Activated CD8-positive, alpha-beta T cell treated with anti-CD3 and anti-CD28 coated beads, Interleukin-2, amount 10 ng/mL, durations not matched to agents 7 days and 5 days (primary cell): ENCODE results near the gene APOC3. TPM values are rescaled to one million over a fixed set of nuclear protein-coding genes. Genes with fewer than 3 reads are reported as not detected.
"Not testable (repeated sequence)": the region's sequence is repeated elsewhere in the genome, so short reads cannot be mapped to it uniquely, and the experiment has no call there.

ENCODE experiments used
- ATAC-seq: fragments of 150-1000 bp; cut with Tn5 transposase; one replicate; pipeline ENCODE4 v1.10.0; 2021; ENCODE audit warnings: moderate library complexity
- CTCF ChIA-PET: fragments of 350-600 bp; sonication (Branson Sonifier 250); formaldehyde crosslinking; loops from one replicate; lab custom pipeline; 2021; ENCODE audit warnings: antibody characterized with exemption; lab: Charles Lee
- POLR2A ChIA-PET: fragments of 350-600 bp; sonication (Branson Sonifier 250); formaldehyde crosslinking; loops from one replicate; lab custom pipeline; 2021; ENCODE audit warnings: antibody characterized with exemption; lab: Charles Lee
- DNase-seq: peaks from one replicate; pipeline ENCODE4 v3.0.0-alpha.2; 2020
- H3K27ac Mint-ChIP-seq: one replicate; pipeline ENCODE4 v1.8.0; 2021; ENCODE audit warnings: mild to moderate bottlenecking, mixed read lengths
- H3K27me3 Mint-ChIP-seq: one replicate; pipeline ENCODE4 v1.8.0; 2021; ENCODE audit warnings: low read depth, mixed read lengths
- H3K36me3 Mint-ChIP-seq: one replicate; pipeline ENCODE4 v1.8.0; 2021; ENCODE audit warnings: low read depth, mixed read lengths
- H3K4me1 Mint-ChIP-seq: one replicate; pipeline ENCODE4 v1.8.0; 2021; ENCODE audit warnings: low read depth, mixed read lengths
- H3K4me3 Mint-ChIP-seq: one replicate; pipeline ENCODE4 v1.8.0; 2021; ENCODE audit warnings: mild to moderate bottlenecking, mixed read lengths
- H3K9me3 Mint-ChIP-seq: one replicate; pipeline ENCODE4 v1.8.0; 2022; ENCODE audit warnings: mixed read lengths; ENCODE audit not compliant: insufficient read depth
- total RNA-seq, 2 experiments: library from RNA; stranded (reverse); gene quantifications; one replicate each; pipeline ENCODE4 v1.2.3, GENCODE V29; 2021

APOC3 gene
- total RNA-seq, 2 experiments from 2014 or later = not detected

- Mint-ChIP-seq H3K27me3 (no peaks in the 10 kb centered on the region), H3K4me3 (no peak overlapping the region), H3K27ac (no peak overlapping the region), H3K36me3 (no peaks in the 10 kb centered on the region), H3K9me3 (no peaks in the 10 kb centered on the region), H3K4me1 (peaks cover 17% of the 10 kb centered on the region)
- DNase-seq (no peak), ATAC-seq (no peak)
- CTCF ChIA-PET = interaction anchor here (6.5 kb wide), 1 partner anchor 41 kb away, joined by 211 read pairs; the partner anchor contains the start of genes APOA5 and ZPR1
- POLR2A ChIA-PET = no interaction called here
Measured at GRCh38 chr11:116831790-116832349, 2.2 kb downstream of the APOC3 start.

DNA sequence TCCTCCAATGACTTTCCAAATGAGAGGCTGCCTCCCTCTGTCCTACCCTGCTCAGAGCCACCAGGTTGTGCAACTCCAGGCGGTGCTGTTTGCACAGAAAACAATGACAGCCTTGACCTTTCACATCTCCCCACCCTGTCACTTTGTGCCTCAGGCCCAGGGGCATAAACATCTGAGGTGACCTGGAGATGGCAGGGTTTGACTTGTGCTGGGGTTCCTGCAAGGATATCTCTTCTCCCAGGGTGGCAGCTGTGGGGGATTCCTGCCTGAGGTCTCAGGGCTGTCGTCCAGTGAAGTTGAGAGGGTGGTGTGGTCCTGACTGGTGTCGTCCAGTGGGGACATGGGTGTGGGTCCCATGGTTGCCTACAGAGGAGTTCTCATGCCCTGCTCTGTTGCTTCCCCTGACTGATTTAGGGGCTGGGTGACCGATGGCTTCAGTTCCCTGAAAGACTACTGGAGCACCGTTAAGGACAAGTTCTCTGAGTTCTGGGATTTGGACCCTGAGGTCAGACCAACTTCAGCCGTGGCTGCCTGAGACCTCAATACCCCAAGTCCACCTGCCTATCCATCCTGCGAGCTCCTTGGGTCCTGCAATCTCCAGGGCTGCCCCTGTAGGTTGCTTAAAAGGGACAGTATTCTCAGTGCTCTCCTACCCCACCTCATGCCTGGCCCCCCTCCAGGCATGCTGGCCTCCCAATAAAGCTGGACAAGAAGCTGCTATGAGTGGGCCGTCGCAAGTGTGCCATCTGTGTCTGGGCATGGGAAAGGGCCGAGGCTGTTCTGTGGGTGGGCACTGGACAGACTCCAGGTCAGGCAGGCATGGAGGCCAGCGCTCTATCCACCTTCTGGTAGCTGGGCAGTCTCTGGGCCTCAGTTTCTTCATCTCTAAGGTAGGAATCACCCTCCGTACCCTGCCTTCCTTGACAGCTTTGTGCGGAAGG is 2.9 kb downstream of the APOC3 start:
- ChIA-PET CTCF (interaction anchor here (1.1 to 6.5 kb wide), 2 partner anchors 41 to 273 kb away, joined by 4 to 211 read pairs; partner anchors contain the start of genes APOA5 and ZPR1), POLR2A (interaction anchor here (1.0 kb wide), 1 partner anchor 12 kb away, joined by 3 read pairs; no protein-coding TSS in a partner anchor)
- no peak overlapping the region for H3K27ac Mint-ChIP-seq
- no peaks in the 10 kb centered on the region for H3K9me3 Mint-ChIP-seq
- H3K27me3 Mint-ChIP-seq = no peaks in the 10 kb centered on the region
- no peak for DNase-seq
- no peak overlapping the region for H3K4me3 Mint-ChIP-seq
- peaks cover 17% of the 10 kb centered on the region for H3K4me1 Mint-ChIP-seq
- H3K36me3 Mint-ChIP-seq = no peaks in the 10 kb centered on the region
- no peak for ATAC-seq

DNA sequence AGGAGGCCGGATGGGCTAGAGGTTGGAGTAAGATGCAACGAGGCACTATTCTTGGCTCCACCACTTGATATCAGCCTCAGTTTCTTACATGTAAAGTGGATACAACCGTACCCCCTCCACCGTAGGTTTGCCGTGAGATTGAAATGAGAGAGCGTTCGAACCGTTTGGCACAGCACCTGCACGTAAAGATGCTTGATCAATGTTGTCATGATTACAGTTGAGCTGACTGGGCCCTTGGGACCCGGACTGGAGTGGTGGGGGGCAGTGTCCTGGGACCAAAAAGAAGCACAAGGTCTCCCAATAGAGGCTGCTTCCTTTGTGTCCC is 3.7 kb downstream of the APOC3 start:
- Mint-ChIP-seq H3K4me1 (peaks cover 17% of the 10 kb centered on the region), H3K27me3 (no peaks in the 10 kb centered on the region), H3K9me3 (no peaks in the 10 kb centered on the region), H3K4me3 (no peak overlapping the region), H3K27ac (no peak overlapping the region), H3K36me3 (no peaks in the 10 kb centered on the region)
- ATAC-seq (no peak), DNase-seq (no peak)
- ChIA-PET CTCF (interaction anchor here (1.0 to 6.5 kb wide), 5 partner anchors 18 to 273 kb away, joined by 3 to 211 read pairs (median 4); partner anchors contain the start of genes APOA5 and ZPR1), POLR2A (interaction anchor here (1.0 kb wide), 1 partner anchor 13 kb away, joined by 3 read pairs; no protein-coding TSS in a partner anchor)

DNA sequence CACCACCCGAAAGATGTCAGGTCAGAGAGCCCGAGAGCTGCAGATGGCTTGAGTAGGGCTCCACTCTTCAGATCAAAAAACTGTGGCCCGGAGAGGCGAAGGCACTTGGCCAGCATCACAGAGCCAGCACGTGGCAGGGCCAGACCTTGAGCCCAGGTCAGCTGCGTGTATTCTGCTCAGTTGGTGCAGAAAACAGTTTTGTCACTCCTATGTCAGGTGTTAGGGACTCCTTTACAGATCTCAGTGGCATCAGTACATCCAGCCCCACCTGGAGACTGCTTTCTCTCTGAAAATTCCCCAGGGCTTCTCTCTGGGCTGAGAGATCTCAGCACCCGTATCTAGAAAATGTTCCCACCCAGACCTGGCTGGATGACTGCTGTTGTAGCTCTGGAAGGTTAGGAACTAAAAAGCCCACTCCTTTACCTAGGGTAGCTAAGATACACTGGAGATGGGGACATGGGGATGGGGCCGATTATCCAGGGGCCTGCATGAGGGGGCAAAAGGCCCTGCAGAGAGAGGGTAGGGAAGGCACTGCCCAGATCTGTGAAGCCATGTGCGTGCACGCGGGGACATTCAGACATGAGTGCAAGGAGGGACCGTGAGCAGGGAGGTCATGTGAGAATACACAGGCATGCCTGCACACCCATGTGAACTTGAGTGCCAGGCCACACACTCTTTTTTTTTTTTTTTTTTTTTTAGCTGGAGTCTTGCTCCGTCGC is 4.3 kb downstream of the APOC3 start:
- Mint-ChIP-seq H3K4me1 (peaks cover 17% of the 10 kb centered on the region), H3K36me3 (no peaks in the 10 kb centered on the region), H3K4me3 (no peak overlapping the region), H3K27me3 (no peaks in the 10 kb centered on the region), H3K27ac (no peak overlapping the region), H3K9me3 (no peaks in the 10 kb centered on the region)
- POLR2A ChIA-PET = interaction anchor here (0.6 kb wide), 1 partner anchor 47 kb away, joined by 4 read pairs; no protein-coding TSS in a partner anchor
- no peak for ATAC-seq
- CTCF ChIA-PET = interaction anchor here (1.0 to 6.5 kb wide), 5 partner anchors 18 to 272 kb away, joined by 3 to 211 read pairs (median 4); partner anchors contain the start of genes APOA5 and ZPR1
- DNase-seq = no peak

DNA sequence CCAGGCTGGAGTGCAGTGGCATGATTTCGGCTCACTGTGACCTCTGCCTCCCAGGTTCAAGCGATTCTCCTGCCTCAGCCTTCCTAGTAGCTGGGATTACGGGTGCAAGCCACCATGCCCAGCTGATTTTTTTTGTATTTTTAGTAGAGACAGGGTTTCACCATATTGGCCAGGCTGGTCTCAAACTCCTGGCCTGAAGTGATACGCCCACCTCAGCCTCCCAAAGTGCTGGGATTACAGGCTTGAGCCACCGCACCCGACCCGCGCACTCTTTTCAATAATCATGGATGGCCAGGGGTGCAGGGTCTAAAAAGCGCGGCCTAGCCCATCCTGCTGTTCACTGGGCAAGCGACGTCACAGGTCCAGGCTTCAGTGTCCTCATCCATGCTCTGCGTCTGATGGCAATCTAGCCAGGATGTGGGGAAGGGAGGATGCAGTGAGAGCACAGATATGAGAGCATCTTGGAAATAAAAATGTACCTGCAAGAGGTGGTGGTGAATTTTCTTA is 4.9 kb downstream of the APOC3 start:
- H3K36me3 Mint-ChIP-seq, H3K27me3 Mint-ChIP-seq, DNase-seq, ATAC-seq, H3K9me3 Mint-ChIP-seq: not testable (repeated sequence)
- Mint-ChIP-seq H3K27ac (peak overlapping the region; percentile 41), H3K4me3 (peak overlapping the region; percentile 39), H3K4me1 (peaks cover 17% of the 10 kb centered on the region)
- CTCF ChIA-PET = interaction anchor here (1.2 to 6.5 kb wide), 10 partner anchors 21 to 493 kb away, joined by 3 to 211 read pairs (median 8); partner anchors contain the start of genes APOA5, CEP164, PCSK7 and ZPR1
- POLR2A ChIA-PET = interaction anchor here (0.6 to 3.3 kb wide), 2 partner anchors 19 to 47 kb away, joined by 4 to 57 read pairs; no protein-coding TSS in a partner anchor

GRCh38 chr11:116835042-116835772 is 5.5 kb downstream of the APOC3 start:
- H3K36me3 Mint-ChIP-seq = no peaks in the 10 kb centered on the region
- no peaks in the 10 kb centered on the region for H3K27me3 Mint-ChIP-seq
- peak overlapping the region; percentile 73 for H3K4me3 Mint-ChIP-seq
- ChIA-PET POLR2A (interaction anchor here (0.7 to 3.3 kb wide), 12 partner anchors 13 to 395 kb away, joined by 3 to 57 read pairs (median 4); partner anchors contain the start of genes APOA5, PAFAH1B2, SIK3 and ZPR1), CTCF (interaction anchor here (0.6 to 6.5 kb wide), 62 partner anchors 8 to 493 kb away, joined by 3 to 211 read pairs (median 6); partner anchors contain the start of genes APOA4, APOA5, BUD13 and CEP164)
- H3K27ac Mint-ChIP-seq = peak overlapping the region; percentile 76
- peak; percentile 6 for ATAC-seq
- peaks cover 18% of the 10 kb centered on the region for H3K4me1 Mint-ChIP-seq
- DNase-seq = no peak
- H3K9me3 Mint-ChIP-seq = no peaks in the 10 kb centered on the region

- DNase-seq = peak; percentile 91
Measured at GRCh38 chr11:116835791-116836631, 6.3 kb downstream of the APOC3 start.

GRCh38 chr11:116836632-116836991 is 6.9 kb downstream of the APOC3 start:
- DNase-seq (no peak), ATAC-seq (no peak)
- CTCF ChIA-PET = interaction anchor here (1.0 to 6.5 kb wide), 43 partner anchors 11 to 491 kb away, joined by 3 to 211 read pairs (median 8); partner anchors contain the start of genes APOA4, APOA5, BUD13 and CEP164
- no peaks in the 10 kb centered on the region for H3K9me3 Mint-ChIP-seq
- no peaks in the 10 kb centered on the region for H3K36me3 Mint-ChIP-seq
- no peaks in the 10 kb centered on the region for H3K27me3 Mint-ChIP-seq
- no peak overlapping the region for H3K4me3 Mint-ChIP-seq
- H3K4me1 Mint-ChIP-seq = peaks cover 20% of the 10 kb centered on the region
- H3K27ac Mint-ChIP-seq = no peak overlapping the region
- POLR2A ChIA-PET = interaction anchor here (0.6 to 3.3 kb wide), 7 partner anchors 11 to 243 kb away, joined by 3 to 57 read pairs (median 4); partner anchors contain the start of gene ZPR1

More at GRCh38 chr11:116835791-116836631, 6.3 kb downstream of the APOC3 start:
- Mint-ChIP-seq H3K4me1 (peaks cover 20% of the 10 kb centered on the region), H3K27ac (peak overlapping the region; percentile 76), H3K36me3 (no peaks in the 10 kb centered on the region), H3K9me3 (no peaks in the 10 kb centered on the region), H3K4me3 (peak overlapping the region; percentile 73), H3K27me3 (no peaks in the 10 kb centered on the region)
- CTCF ChIA-PET = interaction anchor here (0.6 to 6.5 kb wide), 65 partner anchors 9 to 492 kb away, joined by 3 to 211 read pairs (median 5); partner anchors contain the start of genes APOA4, APOA5, BUD13 and CEP164
- POLR2A ChIA-PET = interaction anchor here (0.6 to 3.3 kb wide), 16 partner anchors 12 to 394 kb away, joined by 3 to 57 read pairs (median 4); partner anchors contain the start of genes APOA5, PAFAH1B2, SIK3 and ZPR1
- ATAC-seq = peak; percentile 96

- Mint-ChIP-seq H3K27ac (no peak within 1 kb of the TSS), H3K36me3 (no peaks in the 10 kb centered on the region), H3K4me1 (peaks cover 20% of the 10 kb centered on the region), H3K9me3 (no peaks in the 10 kb centered on the region), H3K27me3 (no peaks in the 10 kb centered on the region), H3K4me3 (no peak within 1 kb of the TSS)
- CTCF ChIA-PET = interaction anchor here (1.7 to 6.5 kb wide), 8 partner anchors 16 to 390 kb away, joined by 6 to 211 read pairs (median 19); partner anchors contain the start of genes APOA5 and ZPR1
- no peak for ATAC-seq
- DNase-seq = no peak
- POLR2A ChIA-PET = interaction anchor here (3.3 kb wide), 1 partner anchor 16 kb away, joined by 57 read pairs; no protein-coding TSS in a partner anchor
Measured at GRCh38 chr11:116837231-116838091, 7.8 kb downstream of the APOC3 start, which contains the start of gene APOA1. Gene APOA1, minus strand, starts transcription at chr11:116837622. Its CDS starts 235 bp downstream, at chr11:116837387.
